ENCODE measurements around the gene KRTAP5-9.
"Not testable (repeated sequence)": the region's sequence is repeated elsewhere in the genome, so short reads cannot be mapped to it uniquely, and the experiment has no call there.

Gene KRTAP5-9

GRCh38 chr11:71558996-71559395 lies 10.8 kb downstream of the KRTAP5-9 start:
- Mint-ChIP-seq H3K4me1 (ENCODE audit: low read depth) (no peaks in the 10 kb centered on the region), H3K27me3 (ENCODE audit: low read depth) (peaks cover 21% of the 10 kb centered on the region), H3K9me3 (no peaks in the 10 kb centered on the region), H3K36me3 (ENCODE audit: low read depth) (no peaks in the 10 kb centered on the region), H3K27ac (no peak overlapping the region), H3K4me3 (no peak overlapping the region)
- DNase-seq (ENCODE audit: low spot score) = no peak

- Mint-ChIP-seq H3K27me3 (ENCODE audit: low read depth) (peaks cover 19% of the 10 kb centered on the region), H3K36me3 (ENCODE audit: low read depth) (no peaks in the 10 kb centered on the region), H3K9me3 (no peaks in the 10 kb centered on the region), H3K4me3 (no peak overlapping the region), H3K27ac (no peak overlapping the region), H3K4me1 (ENCODE audit: low read depth) (no peaks in the 10 kb centered on the region)
- no peak for DNase-seq (ENCODE audit: low spot score)
Observed at GRCh38 chr11:71562120-71562519, 13.9 kb downstream of the KRTAP5-9 start.

GRCh38 chr11:71563406-71563805 lies 15.2 kb downstream of the KRTAP5-9 start:
- no peak for DNase-seq (ENCODE audit: low spot score)

GRCh38 chr11:71564430-71564829 lies 16.2 kb downstream of the KRTAP5-9 start:
- no peak for DNase-seq (ENCODE audit: low spot score)
- no peaks in the 10 kb centered on the region for H3K36me3 Mint-ChIP-seq (ENCODE audit: low read depth)
- H3K9me3 Mint-ChIP-seq = no peaks in the 10 kb centered on the region
- peaks cover 14% of the 10 kb centered on the region for H3K27me3 Mint-ChIP-seq (ENCODE audit: low read depth)
- H3K4me3 Mint-ChIP-seq = no peak overlapping the region
- H3K4me1 Mint-ChIP-seq (ENCODE audit: low read depth) = no peaks in the 10 kb centered on the region
- no peak overlapping the region for H3K27ac Mint-ChIP-seq

More at GRCh38 chr11:71563406-71563805, 15.2 kb downstream of the KRTAP5-9 start:
- Mint-ChIP-seq H3K9me3 (no peaks in the 10 kb centered on the region), H3K27me3 (ENCODE audit: low read depth) (peaks cover 14% of the 10 kb centered on the region), H3K4me3 (no peak overlapping the region), H3K27ac (no peak overlapping the region), H3K4me1 (ENCODE audit: low read depth) (no peaks in the 10 kb centered on the region), H3K36me3 (ENCODE audit: low read depth) (no peaks in the 10 kb centered on the region)

GRCh38 chr11:71565263-71565662 lies 17.0 kb downstream of the KRTAP5-9 start, which contains the start of gene KRTAP5-10:
TSS of gene KRTAP5-10 (plus strand) at chr11:71565563. CDS start at chr11:71565588, 25 bp downstream.
- H3K4me3 Mint-ChIP-seq = no peak within 1 kb of the TSS
- H3K36me3 Mint-ChIP-seq (ENCODE audit: low read depth) = no peaks in the 10 kb centered on the region
- H3K4me1 Mint-ChIP-seq (ENCODE audit: low read depth) = no peaks in the 10 kb centered on the region
- H3K27me3 Mint-ChIP-seq (ENCODE audit: low read depth) = peaks cover 14% of the 10 kb centered on the region
- no peak for DNase-seq (ENCODE audit: low spot score)
- H3K9me3 Mint-ChIP-seq = no peaks in the 10 kb centered on the region
- H3K27ac Mint-ChIP-seq = no peak within 1 kb of the TSS

GRCh38 chr11:71566081-71566620 lies 17.9 kb downstream of the KRTAP5-9 start:
- no peaks in the 10 kb centered on the region for H3K9me3 Mint-ChIP-seq
- H3K4me3 Mint-ChIP-seq = no peak overlapping the region
- no peak for DNase-seq (ENCODE audit: low spot score)
- H3K36me3 Mint-ChIP-seq (ENCODE audit: low read depth) = no peaks in the 10 kb centered on the region
- no peak overlapping the region for H3K27ac Mint-ChIP-seq
- H3K4me1 Mint-ChIP-seq (ENCODE audit: low read depth) = no peaks in the 10 kb centered on the region
- peaks cover 14% of the 10 kb centered on the region for H3K27me3 Mint-ChIP-seq (ENCODE audit: low read depth)

GRCh38 chr11:71566626-71567599 lies 18.7 kb downstream of the KRTAP5-9 start:
- H3K27me3 Mint-ChIP-seq (ENCODE audit: low read depth); H3K36me3 Mint-ChIP-seq (ENCODE audit: low read depth); H3K4me1 Mint-ChIP-seq (ENCODE audit: low read depth); H3K4me3 Mint-ChIP-seq; H3K27ac Mint-ChIP-seq; H3K9me3 Mint-ChIP-seq; DNase-seq (ENCODE audit: low spot score): not testable (repeated sequence)

- H3K27me3 Mint-ChIP-seq (ENCODE audit: low read depth); H3K4me1 Mint-ChIP-seq (ENCODE audit: low read depth); DNase-seq (ENCODE audit: low spot score); H3K9me3 Mint-ChIP-seq; H3K27ac Mint-ChIP-seq; H3K36me3 Mint-ChIP-seq (ENCODE audit: low read depth); H3K4me3 Mint-ChIP-seq: not testable (repeated sequence)
Observed at GRCh38 chr11:71567633-71568032, 19.4 kb downstream of the KRTAP5-9 start.

GRCh38 chr11:71568704-71569349 lies 20.6 kb downstream of the KRTAP5-9 start:
- Mint-ChIP-seq H3K4me3 (no peak overlapping the region), H3K27me3 (ENCODE audit: low read depth) (peaks cover under 1% of the 10 kb centered on the region), H3K36me3 (ENCODE audit: low read depth) (no peaks in the 10 kb centered on the region), H3K27ac (no peak overlapping the region), H3K9me3 (no peaks in the 10 kb centered on the region), H3K4me1 (ENCODE audit: low read depth) (no peaks in the 10 kb centered on the region)
- DNase-seq (ENCODE audit: low spot score) = no peak

GRCh38 chr11:71571101-71571850 lies 23.1 kb downstream of the KRTAP5-9 start:
- H3K36me3 Mint-ChIP-seq (ENCODE audit: low read depth); H3K4me1 Mint-ChIP-seq (ENCODE audit: low read depth); DNase-seq (ENCODE audit: low spot score); H3K4me3 Mint-ChIP-seq; H3K27ac Mint-ChIP-seq; H3K27me3 Mint-ChIP-seq (ENCODE audit: low read depth); H3K9me3 Mint-ChIP-seq: not testable (repeated sequence)

GRCh38 chr11:71572811-71573210 lies 24.6 kb downstream of the KRTAP5-9 start:
- Mint-ChIP-seq H3K4me3 (no peak overlapping the region), H3K27ac (no peak overlapping the region), H3K36me3 (ENCODE audit: low read depth) (no peaks in the 10 kb centered on the region), H3K4me1 (ENCODE audit: low read depth) (no peaks in the 10 kb centered on the region), H3K27me3 (ENCODE audit: low read depth) (peaks cover 3% of the 10 kb centered on the region), H3K9me3 (no peaks in the 10 kb centered on the region)
- DNase-seq (ENCODE audit: low spot score) = no peak

- H3K4me3 Mint-ChIP-seq = no peak overlapping the region
- no peak for DNase-seq (ENCODE audit: low spot score)
- peaks cover 3% of the 10 kb centered on the region for H3K27me3 Mint-ChIP-seq (ENCODE audit: low read depth)
- no peak overlapping the region for H3K27ac Mint-ChIP-seq
- no peaks in the 10 kb centered on the region for H3K4me1 Mint-ChIP-seq (ENCODE audit: low read depth)
- H3K36me3 Mint-ChIP-seq (ENCODE audit: low read depth) = no peaks in the 10 kb centered on the region
- H3K9me3 Mint-ChIP-seq = no peaks in the 10 kb centered on the region
Observed at GRCh38 chr11:71574418-71574817, 26.2 kb downstream of the KRTAP5-9 start.

GRCh38 chr11:71575723-71576424 lies 27.7 kb downstream of the KRTAP5-9 start:
- no peak overlapping the region for H3K4me3 Mint-ChIP-seq
- peaks cover 5% of the 10 kb centered on the region for H3K27me3 Mint-ChIP-seq (ENCODE audit: low read depth)
- no peak overlapping the region for H3K27ac Mint-ChIP-seq
- peaks cover 1% of the 10 kb centered on the region for H3K4me1 Mint-ChIP-seq (ENCODE audit: low read depth)
- no peaks in the 10 kb centered on the region for H3K36me3 Mint-ChIP-seq (ENCODE audit: low read depth)
- DNase-seq (ENCODE audit: low spot score) = no peak
- no peaks in the 10 kb centered on the region for H3K9me3 Mint-ChIP-seq

All from T-helper 2 cell treated with Interferon-gamma antibody and Interleukin-4, amounts not matched to agents 5 μg/mL and 100 μg/mL, for 36 hours (primary cell).